Astrocyte (in vitro differentiated cells and primary cell): ENCODE data around the gene ARHGAP44. TPM values are rescaled to one million over a fixed set of nuclear protein-coding genes. Genes with fewer than 3 reads are reported as not detected.

ENCODE experiments used
- DNase-seq: peaks from one replicate; pipeline ENCODE4 v3.0.0-alpha.2; 2010; ENCODE audit warnings: low read depth
- FAIRE-seq: peaks from 2 replicates; lab custom pipeline; 2011; peaks lifted over from hg19 to GRCh38; lab: Jason Lieb, UNC
- H2AFZ ChIP-seq: 2 replicates; pipeline ENCODE4 v1.6.0; 2012; ENCODE audit warnings: low read depth, low read length, inconsistent platforms
- H3K27ac ChIP-seq: 2 replicates; pipeline ENCODE4 v1.5.1; 2011; ENCODE audit warnings: low read depth, low read length, inconsistent platforms
- H3K27me3 ChIP-seq: 2 replicates; pipeline ENCODE4 v1.6.0; 2011; ENCODE audit warnings: low read length, inconsistent platforms; ENCODE audit not compliant: insufficient read depth
- H3K36me3 ChIP-seq: 2 replicates; pipeline ENCODE4 v1.5.1; 2011; ENCODE audit warnings: low read length, inconsistent platforms; ENCODE audit not compliant: insufficient read depth
- H3K4me1 ChIP-seq: 2 replicates; pipeline ENCODE4 v1.5.1; 2011; ENCODE audit warnings: low read length, inconsistent platforms; ENCODE audit not compliant: insufficient read depth
- H3K4me2 ChIP-seq: 2 replicates; pipeline ENCODE4 v1.6.0; 2012; ENCODE audit warnings: low read length, inconsistent platforms
- H3K4me3 ChIP-seq: 2 replicates; pipeline ENCODE4 v1.5.1; 2011; ENCODE audit warnings: low read depth, mild to moderate bottlenecking, low read length, inconsistent platforms; ENCODE audit not compliant: insufficient read depth
- H3K79me2 ChIP-seq: 2 replicates; pipeline ENCODE4 v1.6.0; 2012; ENCODE audit warnings: mild to moderate bottlenecking, low read length, inconsistent platforms; ENCODE audit not compliant: insufficient read depth
- H3K9ac ChIP-seq: 2 replicates; pipeline ENCODE4 v1.6.0; 2012; ENCODE audit warnings: mild to moderate bottlenecking, low read length, inconsistent platforms
- H3K9me3 ChIP-seq: 2 replicates; pipeline ENCODE4 v1.5.1; 2012; ENCODE audit warnings: low read depth, mild to moderate bottlenecking, low read length, inconsistent platforms; ENCODE audit not compliant: insufficient read depth
- H4K20me1 ChIP-seq: 2 replicates; pipeline ENCODE4 v1.6.0; 2012; ENCODE audit warnings: low read length, inconsistent platforms; ENCODE audit not compliant: insufficient read depth
- H3K27ac Mint-ChIP-seq: one replicate; pipeline ENCODE4 v1.8.0; 2021; ENCODE audit warnings: mild to moderate bottlenecking, mixed read lengths; ENCODE audit not compliant: unreplicated experiment
- H3K27me3 Mint-ChIP-seq: one replicate; pipeline ENCODE4 v1.8.0; 2021; ENCODE audit warnings: low read depth, mixed read lengths; ENCODE audit not compliant: unreplicated experiment
- H3K36me3 Mint-ChIP-seq: one replicate; pipeline ENCODE4 v1.8.0; 2021; ENCODE audit warnings: low read depth, mixed read lengths; ENCODE audit not compliant: unreplicated experiment
- H3K4me1 Mint-ChIP-seq: one replicate; pipeline ENCODE4 v1.8.0; 2021; ENCODE audit warnings: low read depth, mixed read lengths; ENCODE audit not compliant: unreplicated experiment
- H3K4me3 Mint-ChIP-seq: one replicate; pipeline ENCODE4 v1.8.0; 2021; ENCODE audit warnings: mild to moderate bottlenecking, moderate library complexity, mixed read lengths; ENCODE audit not compliant: unreplicated experiment
- H3K9me3 Mint-ChIP-seq: one replicate; pipeline ENCODE4 v1.8.0; 2021; ENCODE audit warnings: mild to moderate bottlenecking, mixed read lengths; ENCODE audit not compliant: unreplicated experiment
- EZH2 ChIP-seq: IDR thresholded peaks from 2 replicates; pipeline ENCODE4 v1.6.1; 2012; ENCODE audit warnings: mild to moderate bottlenecking, low read length, inconsistent platforms; ENCODE audit not compliant: insufficient read depth
- total RNA-seq: library from RNA; stranded (reverse); gene quantifications from 2 replicates; pipeline ENCODE4 v1.2.1, GENCODE V29; 2021
- TF ChIP-seq, protein P1 (sequence below): IDR thresholded peaks from 2 replicates; pipeline ENCODE4 v1.5.1; 2011; ENCODE audit warnings: low read depth, mild to moderate bottlenecking, inconsistent platforms, low read length, moderate library complexity; ENCODE audit not compliant: insufficient read depth

Gene ARHGAP44
- total RNA-seq, 1 donor from 2014 or later: 3.0 TPM

DNA sequence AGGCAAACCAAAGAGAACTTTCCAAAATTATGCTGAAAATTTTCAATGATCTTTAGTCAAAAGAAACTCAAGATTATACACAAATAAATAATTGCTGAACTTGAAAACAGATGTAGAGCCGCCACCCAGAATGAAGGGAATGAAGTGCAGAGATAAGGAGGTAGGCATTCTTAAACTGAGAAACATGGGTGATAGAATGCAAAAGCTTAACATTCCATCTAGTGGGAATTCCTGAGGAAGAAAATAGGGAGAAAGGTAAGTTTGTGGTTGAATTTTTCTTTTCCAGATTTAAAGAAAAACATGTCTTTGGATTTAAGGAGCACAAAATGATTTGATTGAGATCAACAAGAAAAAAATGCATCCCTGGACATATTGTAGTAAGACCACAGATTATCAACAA is 120.2 kb downstream of the ARHGAP44 start:
- Histone ChIP-seq H3K9ac (no peak overlapping the region), H3K36me3 (no peaks in the 10 kb centered on the region), H3K27ac (no peak overlapping the region), H3K9me3 (no peaks in the 10 kb centered on the region), H2AFZ (no peak overlapping the region), H3K79me2 (no peaks in the 10 kb centered on the region), H3K4me1 (no peaks in the 10 kb centered on the region), H4K20me1 (no peaks in the 10 kb centered on the region), H3K4me3 (no peak overlapping the region), H3K4me2 (no peak overlapping the region), H3K27me3 (no peaks in the 10 kb centered on the region)
- Mint-ChIP-seq H3K36me3 (no peaks in the 10 kb centered on the region), H3K9me3 (no peaks in the 10 kb centered on the region), H3K4me3 (no peak overlapping the region), H3K27ac (no peak overlapping the region), H3K27me3 (no peaks in the 10 kb centered on the region), H3K4me1 (no peaks in the 10 kb centered on the region)
- no peak for DNase-seq
- no peak for FAIRE-seq
- TF ChIP-seq, protein P1, sequence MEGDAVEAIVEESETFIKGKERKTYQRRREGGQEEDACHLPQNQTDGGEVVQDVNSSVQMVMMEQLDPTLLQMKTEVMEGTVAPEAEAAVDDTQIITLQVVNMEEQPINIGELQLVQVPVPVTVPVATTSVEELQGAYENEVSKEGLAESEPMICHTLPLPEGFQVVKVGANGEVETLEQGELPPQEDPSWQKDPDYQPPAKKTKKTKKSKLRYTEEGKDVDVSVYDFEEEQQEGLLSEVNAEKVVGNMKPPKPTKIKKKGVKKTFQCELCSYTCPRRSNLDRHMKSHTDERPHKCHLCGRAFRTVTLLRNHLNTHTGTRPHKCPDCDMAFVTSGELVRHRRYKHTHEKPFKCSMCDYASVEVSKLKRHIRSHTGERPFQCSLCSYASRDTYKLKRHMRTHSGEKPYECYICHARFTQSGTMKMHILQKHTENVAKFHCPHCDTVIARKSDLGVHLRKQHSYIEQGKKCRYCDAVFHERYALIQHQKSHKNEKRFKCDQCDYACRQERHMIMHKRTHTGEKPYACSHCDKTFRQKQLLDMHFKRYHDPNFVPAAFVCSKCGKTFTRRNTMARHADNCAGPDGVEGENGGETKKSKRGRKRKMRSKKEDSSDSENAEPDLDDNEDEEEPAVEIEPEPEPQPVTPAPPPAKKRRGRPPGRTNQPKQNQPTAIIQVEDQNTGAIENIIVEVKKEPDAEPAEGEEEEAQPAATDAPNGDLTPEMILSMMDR: no peak
- TF ChIP-seq EZH2: no peak

GRCh38 chr17:12911239-12911638 is 121.9 kb downstream of the ARHGAP44 start:
- no peaks in the 10 kb centered on the region for H3K4me1 ChIP-seq
- no peak for TF ChIP-seq EZH2
- no peaks in the 10 kb centered on the region for H3K27me3 Mint-ChIP-seq
- no peak overlapping the region for H3K9ac ChIP-seq
- no peaks in the 10 kb centered on the region for H3K9me3 Mint-ChIP-seq
- no peak overlapping the region for H3K4me3 ChIP-seq
- DNase-seq (no peak), FAIRE-seq (no peak)
- H3K36me3 ChIP-seq: no peaks in the 10 kb centered on the region
- no peak overlapping the region for H3K4me3 Mint-ChIP-seq
- H3K27ac Mint-ChIP-seq: no peak overlapping the region
- H3K27me3 ChIP-seq: no peaks in the 10 kb centered on the region
- H4K20me1 ChIP-seq: no peaks in the 10 kb centered on the region
- H3K36me3 Mint-ChIP-seq: no peaks in the 10 kb centered on the region
- H3K4me1 Mint-ChIP-seq: no peaks in the 10 kb centered on the region
- no peak overlapping the region for H3K27ac ChIP-seq
- H2AFZ ChIP-seq: no peak overlapping the region
- H3K4me2 ChIP-seq: no peak overlapping the region
- H3K9me3 ChIP-seq: no peaks in the 10 kb centered on the region
- H3K79me2 ChIP-seq: no peaks in the 10 kb centered on the region

DNA sequence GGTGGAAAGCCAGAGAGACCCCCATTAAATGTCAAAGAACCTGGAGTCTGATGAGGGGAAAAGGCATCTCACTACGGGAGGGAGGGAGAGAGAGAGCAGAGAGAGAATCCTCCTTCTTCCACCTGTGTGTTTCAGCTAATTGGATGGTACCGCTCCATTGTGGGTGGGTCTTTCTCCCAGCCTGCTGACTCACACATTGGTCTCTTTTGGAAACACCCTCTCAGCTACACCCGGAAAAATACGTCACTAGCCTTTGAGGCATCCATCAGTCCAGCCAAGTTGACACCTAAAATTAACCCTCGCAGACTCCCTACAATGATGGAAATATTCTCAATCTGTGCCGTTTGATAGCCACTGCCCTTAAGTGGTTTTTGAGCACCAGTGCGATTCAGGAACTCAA is 128.1 kb downstream of the ARHGAP44 start:
- DNase-seq (no peak), FAIRE-seq (no peak)
- H3K9ac ChIP-seq: no peak overlapping the region
- no peak overlapping the region for H2AFZ ChIP-seq
- no peaks in the 10 kb centered on the region for H3K9me3 ChIP-seq
- no peaks in the 10 kb centered on the region for H3K27me3 ChIP-seq
- Mint-ChIP-seq H3K4me3 (no peak overlapping the region), H3K36me3 (no peaks in the 10 kb centered on the region), H3K9me3 (no peaks in the 10 kb centered on the region), H3K27me3 (no peaks in the 10 kb centered on the region), H3K27ac (no peak overlapping the region), H3K4me1 (no peaks in the 10 kb centered on the region)
- H3K79me2 ChIP-seq: no peaks in the 10 kb centered on the region
- H3K4me2 ChIP-seq: no peak overlapping the region
- H3K4me3 ChIP-seq: no peak overlapping the region
- no peaks in the 10 kb centered on the region for H3K4me1 ChIP-seq
- TF ChIP-seq, protein P1: no peak
- TF ChIP-seq EZH2: no peak
- H3K27ac ChIP-seq: no peak overlapping the region
- H3K36me3 ChIP-seq: no peaks in the 10 kb centered on the region
- no peaks in the 10 kb centered on the region for H4K20me1 ChIP-seq
